Activated T-cell treated with anti-CD3 and anti-CD28 coated beads, Interleukin-2, amount 50 U/mL, for 1 hour (primary cell): ENCODE measurements around the gene NTRK3.

ENCODE experiments used
- DNase-seq: peaks from one replicate; pipeline ENCODE4 v3.0.0-alpha.2; 2020

The NTRK3 gene

GRCh38 chr15:87929841-87930240, 326.7 kb downstream of the NTRK3 start:
- DNase-seq: no peak

GRCh38 chr15:87924433-87924832, 332.1 kb downstream of the NTRK3 start:
- DNase-seq: no peak

GRCh38 chr15:87919064-87919463, 337.5 kb downstream of the NTRK3 start:
- no peak for DNase-seq

- no peak for DNase-seq
Measured at GRCh38 chr15:87917480-87917879, 339.1 kb downstream of the NTRK3 start.

- no peak for DNase-seq
Measured at GRCh38 chr15:87916208-87916607, 340.3 kb downstream of the NTRK3 start.

- DNase-seq: no peak
Measured at GRCh38 chr15:87910301-87910700, 346.2 kb downstream of the NTRK3 start.

- no peak for DNase-seq
Measured at GRCh38 chr15:87907676-87908446, 348.7 kb downstream of the NTRK3 start.

- no peak for DNase-seq
Measured at GRCh38 chr15:87906444-87906843, 350.1 kb downstream of the NTRK3 start.

GRCh38 chr15:87902772-87903426, 353.6 kb downstream of the NTRK3 start:
- no peak for DNase-seq

- no peak for DNase-seq
Measured at GRCh38 chr15:87901926-87902690, 354.4 kb downstream of the NTRK3 start.

GRCh38 chr15:87901008-87901407, 355.5 kb downstream of the NTRK3 start:
- no peak for DNase-seq

GRCh38 chr15:87896936-87897335, 359.6 kb downstream of the NTRK3 start:
- DNase-seq: no peak

GRCh38 chr15:87887177-87887576, 369.4 kb downstream of the NTRK3 start:
- no peak for DNase-seq

GRCh38 chr15:87881026-87881425, 375.5 kb downstream of the NTRK3 start:
- no peak for DNase-seq

GRCh38 chr15:87877822-87878542, 378.6 kb downstream of the NTRK3 start:
- no peak for DNase-seq

GRCh38 chr15:87877114-87877810, 379.3 kb downstream of the NTRK3 start:
- DNase-seq: no peak

- DNase-seq: no peak
Measured at GRCh38 chr15:87874896-87875711, 381.4 kb downstream of the NTRK3 start.

GRCh38 chr15:87873516-87873915, 383.0 kb downstream of the NTRK3 start:
- no peak for DNase-seq

- DNase-seq: no peak
Measured at GRCh38 chr15:87871731-87872320, 384.7 kb downstream of the NTRK3 start.

GRCh38 chr15:87871258-87871681, 385.3 kb downstream of the NTRK3 start:
- DNase-seq: no peak

- DNase-seq: no peak
Measured at GRCh38 chr15:87866961-87867360, 389.6 kb downstream of the NTRK3 start.
